Tibial nerve (tissue), 3 donors: Measurements from ENCODE around the gene C16orf96.

Experiments used
- CTCF ChIP-seq, 5 experiments: fragments of 200-600 bp in 3 of 5; fragments of 450-650 bp in 2 of 5; sonication (generic) in 3 of 5; IDR thresholded peaks; one replicate each; pipeline ENCODE4 v1.5.1; 2016 to 2019; ENCODE audit warnings: antibody characterized with exemption in 5 of 5, mild to moderate bottlenecking in 3 of 5, moderate library complexity in 2 of 5
- POLR2A ChIP-seq, 2 donors: fragments of 450-650 bp; IDR thresholded peaks; one replicate each; pipeline ENCODE4 v1.6.1; 2017; ENCODE audit warnings: antibody characterized with exemption in 2 of 2, mild to moderate bottlenecking in 2 of 2, moderate library complexity in 2 of 2

GRCh38 chr16:4606354-4606753 lies 50.2 kb downstream of the C16orf96 start:
- no peak for TF ChIP-seq CTCF (IDR thresholded peaks at IDR 0.05)
- TF ChIP-seq POLR2A (IDR thresholded peaks at IDR 0.05) = no peak
